Measurements from ENCODE around the gene TTC7B. TPM values are rescaled to one million over a fixed set of nuclear protein-coding genes. Genes with fewer than 3 reads are reported as not detected.

The TTC7B gene
- total and polyA plus RNA-seq, 9 of the 15 experiments (the other 6 are each of a cell fraction or from before 2014, with no cell fraction given): 2.2 to 77.2 (median 36.7) TPM

DNA sequence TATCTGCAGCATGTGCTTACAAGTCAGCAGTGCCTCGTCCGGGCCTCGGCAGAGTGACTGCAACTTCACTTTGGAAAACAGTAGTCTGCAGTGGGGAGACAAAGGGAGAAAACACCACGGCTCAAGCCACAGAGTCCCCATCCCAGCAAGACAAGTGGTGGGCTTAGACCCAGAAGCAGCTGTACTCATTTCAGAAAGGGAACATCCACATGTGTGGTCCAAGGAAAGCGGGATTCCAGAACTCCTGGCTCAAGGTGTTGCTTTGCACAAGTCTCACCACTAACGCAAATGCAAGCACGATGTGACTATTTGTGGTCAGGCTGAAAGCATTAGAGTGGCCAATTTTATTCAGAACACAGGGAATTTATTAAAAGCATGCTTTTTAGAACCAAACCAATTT lies 198.3 kb downstream of the TTC7B start:
- FAIRE-seq: no peak
- in situ Hi-C loops (cut with MboI): no loop called here
- 85% methylated on average over 7 of the region's 7 CpGs for WGBS (ENCODE audit: insufficient coverage, low coverage, missing lambda C conversion rate)

More for the DNA sequence above, 198.3 kb downstream of the TTC7B start:
- Histone ChIP-seq H3K27me3 (ENCODE audit: control insufficient read depth in 2 of 2, insufficient read depth in 2 of 2, low read length in 2 of 2) (no peaks in the 10 kb centered on the region), H4K20me1 (replicated peaks; ENCODE audit: control insufficient read depth, insufficient read depth, low read length) (no peaks in the 10 kb centered on the region), H2AFZ (ENCODE audit: low read depth, low read length) (no peak overlapping the region), H3K36me3 (ENCODE audit: control insufficient read depth, insufficient read depth, low read length) (peaks cover 11% of the 10 kb centered on the region; the same call in 2 of the 3 replicates), H3K4me2 (ENCODE audit: insufficient read depth, low read length) (no peak overlapping the region), H3K9me3 (replicated peaks; ENCODE audit: control insufficient read depth, insufficient read depth, low read depth, low read length) (no peaks in the 10 kb centered on the region), H3K9ac (ENCODE audit: insufficient read depth in 1 of 2, low read depth in 2 of 2, low read length in 2 of 2) (no peak overlapping the region; a peak in 1 of 4 replicates), H3K9me1 (ENCODE audit: control insufficient read depth, insufficient read depth, low read length) (no peaks in the 10 kb centered on the region), H3K4me3 (no peak overlapping the region), H3K27ac (ENCODE audit: extremely low read depth, low read depth, low read length) (no peak overlapping the region), H3K4me1 (replicated peaks in 1 of 2; ENCODE audit: control insufficient read depth in 2 of 2, insufficient read depth in 2 of 2, low read length in 2 of 2) (peaks cover 0 to 6% of the 10 kb centered on the region in 2 experiments; a peak in 2 of 5 replicates), H3K79me2 (ENCODE audit: control insufficient read depth, insufficient read depth, low read length) (no peaks in the 10 kb centered on the region)
- TF ChIP-seq MYC (IDR thresholded peaks at IDR 0.05; ENCODE audit: low read depth, low read length) (no peak), MYC (CRISPR knock-in tag; IDR thresholded peaks at IDR 0.05; ENCODE audit: borderline replicate concordance, low read depth) (no peak), HSF4 (CRISPR knock-in tag; IDR thresholded peaks at IDR 0.05; ENCODE audit: borderline replicate concordance) (no peak), ZEB2 (IDR thresholded peaks at IDR 0.05) (no peak), MTA3 (IDR thresholded peaks at IDR 0.05; ENCODE audit: borderline replicate concordance) (no peak), RBM15 (IDR thresholded peaks at IDR 0.05; ENCODE audit: insufficient read depth, low read length) (no peak), ZBTB8A (IDR thresholded peaks at IDR 0.05; ENCODE audit: partially characterized antibody) (no peak), BCOR (IDR thresholded peaks at IDR 0.05) (no peak), SOX6 (IDR thresholded peaks at IDR 0.05) (no peak), NFRKB (IDR thresholded peaks at IDR 0.05; ENCODE audit: low read depth) (no peak), ZNF785 (CRISPR knock-in tag; IDR thresholded peaks at IDR 0.05) (no peak)
- TF ChIP-seq, protein P1, sequence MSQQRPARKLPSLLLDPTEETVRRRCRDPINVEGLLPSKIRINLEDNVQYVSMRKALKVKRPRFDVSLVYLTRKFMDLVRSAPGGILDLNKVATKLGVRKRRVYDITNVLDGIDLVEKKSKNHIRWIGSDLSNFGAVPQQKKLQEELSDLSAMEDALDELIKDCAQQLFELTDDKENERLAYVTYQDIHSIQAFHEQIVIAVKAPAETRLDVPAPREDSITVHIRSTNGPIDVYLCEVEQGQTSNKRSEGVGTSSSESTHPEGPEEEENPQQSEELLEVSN (IDR thresholded peaks at IDR 0.05; ENCODE audit: borderline replicate concordance in 1 of 2, extremely low read depth in 1 of 2, insufficient read depth in 1 of 2, insufficient read length in 1 of 2, low read depth in 1 of 2, low read length in 1 of 2, poor library complexity in 1 of 2, severe bottlenecking in 1 of 2): no peak
- TF ChIP-seq, protein P2, sequence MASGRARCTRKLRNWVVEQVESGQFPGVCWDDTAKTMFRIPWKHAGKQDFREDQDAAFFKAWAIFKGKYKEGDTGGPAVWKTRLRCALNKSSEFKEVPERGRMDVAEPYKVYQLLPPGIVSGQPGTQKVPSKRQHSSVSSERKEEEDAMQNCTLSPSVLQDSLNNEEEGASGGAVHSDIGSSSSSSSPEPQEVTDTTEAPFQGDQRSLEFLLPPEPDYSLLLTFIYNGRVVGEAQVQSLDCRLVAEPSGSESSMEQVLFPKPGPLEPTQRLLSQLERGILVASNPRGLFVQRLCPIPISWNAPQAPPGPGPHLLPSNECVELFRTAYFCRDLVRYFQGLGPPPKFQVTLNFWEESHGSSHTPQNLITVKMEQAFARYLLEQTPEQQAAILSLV (tag; IDR thresholded peaks at IDR 0.05): no peak
- TF ChIP-seq, protein P3, sequence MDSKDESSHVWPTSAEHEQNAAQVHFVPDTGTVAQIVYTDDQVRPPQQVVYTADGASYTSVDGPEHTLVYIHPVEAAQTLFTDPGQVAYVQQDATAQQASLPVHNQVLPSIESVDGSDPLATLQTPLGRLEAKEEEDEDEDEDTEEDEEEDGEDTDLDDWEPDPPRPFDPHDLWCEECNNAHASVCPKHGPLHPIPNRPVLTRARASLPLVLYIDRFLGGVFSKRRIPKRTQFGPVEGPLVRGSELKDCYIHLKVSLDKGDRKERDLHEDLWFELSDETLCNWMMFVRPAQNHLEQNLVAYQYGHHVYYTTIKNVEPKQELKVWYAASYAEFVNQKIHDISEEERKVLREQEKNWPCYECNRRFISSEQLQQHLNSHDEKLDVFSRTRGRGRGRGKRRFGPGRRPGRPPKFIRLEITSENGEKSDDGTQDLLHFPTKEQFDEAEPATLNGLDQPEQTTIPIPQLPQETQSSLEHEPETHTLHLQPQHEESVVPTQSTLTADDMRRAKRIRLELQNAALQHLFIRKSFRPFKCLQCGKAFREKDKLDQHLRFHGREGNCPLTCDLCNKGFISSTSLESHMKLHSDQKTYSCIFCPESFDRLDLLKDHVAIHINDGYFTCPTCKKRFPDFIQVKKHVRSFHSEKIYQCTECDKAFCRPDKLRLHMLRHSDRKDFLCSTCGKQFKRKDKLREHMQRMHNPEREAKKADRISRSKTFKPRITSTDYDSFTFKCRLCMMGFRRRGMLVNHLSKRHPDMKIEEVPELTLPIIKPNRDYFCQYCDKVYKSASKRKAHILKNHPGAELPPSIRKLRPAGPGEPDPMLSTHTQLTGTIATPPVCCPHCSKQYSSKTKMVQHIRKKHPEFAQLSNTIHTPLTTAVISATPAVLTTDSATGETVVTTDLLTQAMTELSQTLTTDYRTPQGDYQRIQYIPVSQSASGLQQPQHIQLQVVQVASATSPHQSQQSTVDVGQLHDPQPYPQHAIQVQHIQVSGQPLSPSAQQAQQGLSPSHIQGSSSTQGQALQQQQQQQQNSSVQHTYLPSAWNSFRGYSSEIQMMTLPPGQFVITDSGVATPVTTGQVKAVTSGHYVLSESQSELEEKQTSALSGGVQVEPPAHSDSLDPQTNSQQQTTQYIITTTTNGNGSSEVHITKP (IDR thresholded peaks at IDR 0.05; ENCODE audit: partially characterized antibody): no peak
- TF ChIP-seq, protein P4, sequence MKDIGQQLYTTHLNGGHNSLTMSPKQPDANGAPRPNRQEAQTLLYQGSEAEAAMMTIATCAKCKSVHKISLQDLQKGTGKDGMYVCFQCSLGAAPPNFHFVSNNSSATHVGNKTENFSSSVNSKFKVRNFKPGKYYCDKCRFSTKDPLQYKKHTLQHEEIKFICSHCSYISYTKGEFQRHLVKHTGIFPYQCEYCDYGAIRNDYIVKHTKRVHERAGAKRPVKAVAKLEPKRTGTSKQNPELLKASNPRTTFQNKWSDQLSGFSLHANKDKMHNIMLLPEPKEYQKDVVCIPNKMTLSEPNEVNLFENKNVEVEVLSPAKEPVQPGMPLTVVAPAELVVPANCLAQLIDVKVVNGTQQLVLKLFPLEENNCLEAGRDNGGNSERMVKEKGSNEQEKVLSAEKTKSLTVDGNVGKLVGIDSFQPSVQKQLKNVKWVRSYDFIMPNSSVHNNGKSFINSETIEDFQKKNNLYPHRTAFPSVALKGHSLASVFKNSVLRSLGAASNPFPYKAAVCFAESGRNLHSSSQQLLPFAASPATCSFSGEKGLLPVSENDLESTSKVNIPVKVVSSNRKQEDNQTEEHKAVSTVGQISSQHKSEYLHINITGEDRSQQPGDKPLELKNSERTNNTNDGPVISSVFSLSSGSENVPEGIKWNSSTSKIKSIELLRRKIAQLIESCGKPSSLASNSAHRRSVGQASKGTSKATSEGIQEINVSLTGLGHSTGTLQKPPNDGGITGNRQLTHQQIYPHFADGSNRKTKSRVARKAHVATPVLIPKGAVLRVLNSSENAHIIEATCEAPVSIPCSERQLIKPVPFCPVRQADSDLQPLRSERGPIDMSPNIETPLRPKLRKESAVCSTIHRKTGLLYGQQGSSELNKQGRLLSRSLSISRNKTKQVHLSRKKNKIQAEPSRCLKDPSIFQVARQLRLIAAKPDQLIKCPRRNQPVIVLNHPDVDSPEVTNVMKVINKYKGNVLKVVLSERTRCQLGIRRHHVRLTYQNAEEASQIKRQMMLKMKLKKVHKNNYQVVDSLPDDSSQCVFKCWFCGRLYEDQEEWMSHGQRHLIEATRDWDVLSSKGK (CRISPR knock-in tag; IDR thresholded peaks at IDR 0.05): no peak
- intact Hi-C loops (cut with micrococcal nuclease): no loop called here
- DNase-seq (ENCODE audit: extremely low read depth in 1 of 4, low spot score in 3 of 4): no peak
- BruUV-seq (replicated peaks): no TSS peak
- ChIA-PET CTCF (ENCODE audit: low intra/inter-chr PET ratio) (no interaction called here), POLR2A (no interaction called here)
- no peak for ATAC-seq

All from K562 (cell line).